IMR-90 (cell line): Measurements from ENCODE around the gene CWF19L1. TPM values are rescaled to one million over a fixed set of nuclear protein-coding genes. Genes with fewer than 3 reads are reported as not detected.

Source experiments
- ATAC-seq: fragments of 200-7000 bp; cut with Tn5 transposase; 2 replicates; pipeline ENCODE4 v1.9.1; 2020; ENCODE audit warnings: low read depth, mild to moderate bottlenecking, moderate library complexity
- BruUV-seq: library from RNA; stranded (reverse); fragments of 400-500 nt; replicated peaks from 2 replicates; lab custom pipeline; 2021; lab: Mats Ljungman, UMichigan
- CTCF ChIA-PET: fragments of 300-600 bp; formaldehyde crosslinking; extraction: SDS; loops from one replicate; lab custom pipeline; 2021; ENCODE audit warnings: antibody characterized with exemption; lab: Yijun Ruan, JAX
- POLR2A ChIA-PET: fragments of 300-600 bp; sonication (Branson Sonifier 250); formaldehyde crosslinking; loops from one replicate; lab custom pipeline; 2022; ENCODE audit warnings: antibody characterized with exemption; ENCODE audit not compliant: unreplicated experiment; lab: Charles Lee
- DNase-seq: peaks from one replicate; pipeline ENCODE4 v3.0.0; 2013
- H2AFZ ChIP-seq: replicated peaks from 2 replicates; pipeline ENCODE3; 2013; ENCODE audit warnings: low read length, mild to moderate bottlenecking; ENCODE audit not compliant: poor library complexity
- H2AK5ac ChIP-seq: 2 replicates; pipeline ENCODE4 v1.6.1; 2013; ENCODE audit warnings: low read depth, low read length, inconsistent platforms
- H2AK9ac ChIP-seq: replicated peaks from 2 replicates; pipeline ENCODE3; 2013; ENCODE audit warnings: mild to moderate bottlenecking, low read depth, low read length, moderate library complexity; ENCODE audit not compliant: poor library complexity
- H2BK120ac ChIP-seq: 2 replicates; pipeline ENCODE4 v1.6.1; 2013; ENCODE audit warnings: low read depth, low read length, inconsistent platforms
- H2BK15ac ChIP-seq: 3 replicates; pipeline ENCODE4 v1.6.1; 2013; ENCODE audit warnings: low read depth, low read length, inconsistent platforms
- H2BK20ac ChIP-seq: 2 replicates; pipeline ENCODE4 v1.6.1; 2013; ENCODE audit warnings: low read depth, mild to moderate bottlenecking, inconsistent platforms, low read length, moderate library complexity
- H2BK5ac ChIP-seq: 2 replicates; pipeline ENCODE4 v1.6.1; 2013; ENCODE audit warnings: mild to moderate bottlenecking, low read depth, low read length, inconsistent platforms; ENCODE audit not compliant: poor library complexity, severe bottlenecking
- H3K14ac ChIP-seq: replicated peaks from 2 replicates; pipeline ENCODE4 v1.6.1; 2013; ENCODE audit warnings: low read depth, low read length, inconsistent platforms
- H3K18ac ChIP-seq: 2 replicates; pipeline ENCODE4 v1.6.1; 2013; ENCODE audit warnings: low read depth, low read length, control low read depth
- H3K23ac ChIP-seq: 2 replicates; pipeline ENCODE4 v1.6.1; 2013; ENCODE audit warnings: low read depth, low read length, inconsistent platforms
- H3K27ac ChIP-seq: 2 replicates; pipeline ENCODE4 v1.5.1; 2013; ENCODE audit warnings: mild to moderate bottlenecking, control low read depth, low read length; ENCODE audit not compliant: insufficient read depth
- H3K27me3 ChIP-seq: 2 replicates; pipeline ENCODE4 v1.6.1; 2013; ENCODE audit warnings: low read length; ENCODE audit not compliant: control insufficient read depth, insufficient read depth
- H3K36me3 ChIP-seq: 2 replicates; pipeline ENCODE4 v1.6.1; 2013; ENCODE audit warnings: low read length, mixed read lengths; ENCODE audit not compliant: control insufficient read depth, insufficient read depth
- H3K4ac ChIP-seq: 2 replicates; pipeline ENCODE4 v1.6.1; 2013; ENCODE audit warnings: low read depth, low read length, inconsistent platforms
- H3K4me1 ChIP-seq: 2 replicates; pipeline ENCODE4 v1.6.1; 2013; ENCODE audit warnings: low read length, mixed read lengths; ENCODE audit not compliant: control insufficient read depth, insufficient read depth
- H3K4me2 ChIP-seq: 2 replicates; pipeline ENCODE4 v1.6.1; 2013; ENCODE audit warnings: low read depth, mild to moderate bottlenecking, control low read depth, low read length, moderate library complexity
- H3K4me3 ChIP-seq: 2 replicates; pipeline ENCODE4 v1.5.1; 2013; ENCODE audit warnings: low read depth, mild to moderate bottlenecking, control low read depth, low read length, moderate library complexity; ENCODE audit not compliant: insufficient read depth
- H3K56ac ChIP-seq: 2 replicates; pipeline ENCODE4 v1.6.1; 2013; ENCODE audit warnings: low read length, inconsistent platforms; ENCODE audit not compliant: insufficient read depth; ENCODE audit errors: extremely low read depth
- H3K79me1 ChIP-seq, 2 experiments: 2 replicates each; pipeline ENCODE4 v1.6.1; 2013; ENCODE audit warnings: low read length in 2 of 2, inconsistent platforms in 1 of 2, low read depth in 1 of 2
- H3K9ac ChIP-seq: 2 replicates; pipeline ENCODE4 v1.6.1; 2013; ENCODE audit warnings: low read depth, low read length, control low read depth
- H3K9me1 ChIP-seq: 2 replicates; pipeline ENCODE4 v1.6.1; 2013; ENCODE audit warnings: low read length, inconsistent platforms; ENCODE audit not compliant: insufficient read depth
- H3K9me3 ChIP-seq: 2 replicates; pipeline ENCODE4 v1.6.1; 2013; ENCODE audit warnings: low read length; ENCODE audit not compliant: control insufficient read depth, insufficient read depth
- H4K20me1 ChIP-seq: 2 replicates; pipeline ENCODE4 v1.6.1; 2013; ENCODE audit warnings: low read length, inconsistent platforms; ENCODE audit not compliant: insufficient read depth
- H4K5ac ChIP-seq: 2 replicates; pipeline ENCODE4 v1.6.1; 2013; ENCODE audit warnings: mild to moderate bottlenecking, low read depth, low read length, control low read depth
- H4K8ac ChIP-seq, 2 experiments: 2 replicates each; pipeline ENCODE4 v1.6.1; 2013; ENCODE audit warnings: low read depth in 2 of 2, low read length in 2 of 2, control low read depth in 1 of 2, inconsistent platforms in 1 of 2
- H4K91ac ChIP-seq: 2 replicates; pipeline ENCODE4 v1.6.1; 2013; ENCODE audit warnings: low read depth, low read length, inconsistent platforms; ENCODE audit not compliant: insufficient read depth
- BHLHE40 ChIP-seq: fragments of 150-350 bp; IDR thresholded peaks from 2 replicates; pipeline ENCODE4 v1.6.1; 2016; ENCODE audit warnings: mild to moderate bottlenecking, low read depth, low read length
- CTCF ChIP-seq: conservative IDR thresholded peaks from 2 replicates; pipeline ENCODE4 v1.5.1; 2012; ENCODE audit warnings: mild to moderate bottlenecking, low read depth, low read length, improper control_type of control experiment
- FOS ChIP-seq: fragments of 150-350 bp; IDR thresholded peaks from 2 replicates; pipeline ENCODE4 v1.6.1; 2016; ENCODE audit warnings: low read depth, low read length
- MAFK ChIP-seq: IDR thresholded peaks from 2 replicates; pipeline ENCODE4 v1.6.1; 2012; ENCODE audit warnings: low read depth, low read length, improper control_type of control experiment
- MAZ ChIP-seq: IDR thresholded peaks from 2 replicates; pipeline ENCODE4 v1.6.1; 2012; ENCODE audit warnings: low read depth, mild to moderate bottlenecking, low read length, improper control_type of control experiment, moderate library complexity, borderline replicate concordance
- MXI1 ChIP-seq: IDR thresholded peaks from 2 replicates; pipeline ENCODE4 v1.6.1; 2012; ENCODE audit warnings: low read depth, mild to moderate bottlenecking, low read length, moderate library complexity, borderline replicate concordance
- POLR2A ChIP-seq: IDR thresholded peaks from 2 replicates; pipeline ENCODE4 v1.6.1; 2012; ENCODE audit warnings: mild to moderate bottlenecking, low read depth, low read length
- RAD21 ChIP-seq: IDR thresholded peaks from 2 replicates; pipeline ENCODE4 v1.6.1; 2012; ENCODE audit warnings: low read length, improper control_type of control experiment
- RCOR1 ChIP-seq: IDR thresholded peaks from 2 replicates; pipeline ENCODE4 v1.6.1; 2012; ENCODE audit warnings: mild to moderate bottlenecking, low read length, improper control_type of control experiment; ENCODE audit not compliant: insufficient replicate concordance
- USF2 ChIP-seq: fragments of 150-350 bp; IDR thresholded peaks from 2 replicates; pipeline ENCODE4 v1.6.1; 2017; ENCODE audit warnings: mild to moderate bottlenecking, antibody characterized with exemption, low read length, low read depth
- WGBS, 2 experiments: methylation state at CpG; one replicate each; pipeline versions ENCODE4 v1.1.5 to v1.1.7; 2013; ENCODE audit warnings: missing lambda C conversion rate in 2 of 2; ENCODE audit not compliant: insufficient read length in 1 of 2; ENCODE audit errors: extremely low coverage in 2 of 2; 5-methylcytosine and 5-hydroxymethylcytosine counted together
- dilution Hi-C: fragments of 300-500 bp; cut with HindIII; formaldehyde crosslinking; loops from one replicate; pipeline ENCODE4 v1.14.3; 2018; ENCODE audit warnings: low sequenced_read_pairs; ENCODE audit not compliant: unreplicated experiment
- in situ Hi-C: fragments of 300-500 bp; cut with MboI; formaldehyde crosslinking; loops from 3 replicates; pipeline ENCODE4 v1.14.3; 2019; ENCODE audit warnings: low sequenced_read_pairs, inconsistent platforms, mixed read lengths
- intact Hi-C: fragments of 100-400 bp; cut with micrococcal nuclease; formaldehyde crosslinking; loops from 2 replicates; pipeline ENCODE4 v1.10.0; 2022
- polyA plus RNA-seq, 3 experiments: library from polyadenylated mRNA; depleted of rRNA; stranded (reverse); fragments of >200 nt; gene quantifications; 2 replicates each; pipeline ENCODE4 v1.2.3, GENCODE V29; 2012; ENCODE audit warnings: low replicate concordance in 1 of 3
- total RNA-seq: library from RNA; depleted of rRNA; stranded (reverse); fragments of >200 nt; gene quantifications from 2 replicates; pipeline ENCODE4 v1.2.3, GENCODE V29; 2012

The CWF19L1 gene
- total and polyA plus RNA-seq, 2 of the 4 experiments (the other 2 are of a cell fraction): 10.2 to 30.8 TPM

- Histone ChIP-seq H3K14ac (no peak overlapping the region), H4K5ac (no peak overlapping the region), H3K4me1 (no peaks in the 10 kb centered on the region), H3K27ac (no peak overlapping the region), H2AFZ (no peak overlapping the region), H2BK5ac (no peak overlapping the region), H3K4me3 (no peak overlapping the region), H3K18ac (no peak overlapping the region), H2AK9ac (no peak overlapping the region), H4K8ac (no peak overlapping the region), H4K20me1 (no peaks in the 10 kb centered on the region), H3K36me3 (peaks cover 20% of the 10 kb centered on the region), H3K9me3 (no peaks in the 10 kb centered on the region), H2BK120ac (no peak overlapping the region), H3K79me1 (no peaks in the 10 kb centered on the region; a peak in 1 of 4 replicates), H4K91ac (no peak overlapping the region), H3K27me3 (no peaks in the 10 kb centered on the region), H3K4me2 (no peak overlapping the region), H3K23ac (no peak overlapping the region), H2BK20ac (no peak overlapping the region), H3K9me1 (no peaks in the 10 kb centered on the region), H3K4ac (no peak overlapping the region), H3K9ac (no peak overlapping the region), H3K56ac (no peak overlapping the region), H2BK15ac (no peak overlapping the region), H2AK5ac (no peak overlapping the region)
- dilution Hi-C loops (no loop called here), in situ Hi-C loops (no loop called here), intact Hi-C loops (no loop called here)
- ATAC-seq (no peak), DNase-seq (no peak)
- TF ChIP-seq MAFK (no peak), POLR2A (no peak), RAD21 (no peak), CTCF (no peak), RCOR1 (no peak), FOS (no peak), MAZ (no peak), MXI1 (no peak), BHLHE40 (no peak), USF2 (no peak)
- WGBS, 2 experiments: no CpG with 5 or more reads among the region's 3 CpGs
- POLR2A ChIA-PET: no interaction called here
- no TSS peak for BruUV-seq
- CTCF ChIA-PET: interaction anchor here (1.0 kb wide), 1 partner anchor 8 kb away, joined by 4 read pairs; no protein-coding TSS in a partner anchor
These were observed 27.6 kb downstream of the CWF19L1 start for GRCh38 chr10:100239851-100240250.
